Body of pancreas (tissue), 4 donors: Measurements from ENCODE around the gene RASGRF1. TPM values are rescaled to one million over a fixed set of nuclear protein-coding genes. Genes with fewer than 3 reads are reported as not detected.

ENCODE experiments used
- ATAC-seq: fragments of 150-250 bp; one replicate; pipeline ENCODE4 v1.9.1; 2016
- DNase-seq, 4 donors: peaks; one replicate each; pipeline ENCODE4 v3.0.0-alpha.2; 2019
- H3K27ac ChIP-seq, 4 donors: fragments of 200-600 bp; sonication (generic); 1 replicate in 3 of 4; 2 replicates in 1 of 4; pipeline versions ENCODE4 v1.5.1 to v1.6.1; 2016 to 2019; ENCODE audit warnings: mild to moderate bottlenecking in 1 of 4, mixed read lengths in 1 of 4, moderate library complexity in 1 of 4
- H3K27me3 ChIP-seq, 2 donors: fragments of 200-600 bp; sonication (generic); one replicate each; pipeline ENCODE4 v1.6.0; 2016; ENCODE audit warnings: mild to moderate bottlenecking in 1 of 2
- H3K36me3 ChIP-seq, 2 donors: fragments of 200-600 bp; sonication (generic); replicated peaks in 1 of 2; 2 replicates each; pipeline ENCODE4 v1.5.1; 2016; ENCODE audit warnings: low read depth in 2 of 2; ENCODE audit not compliant: insufficient read depth in 1 of 2
- H3K4me1 ChIP-seq: fragments of 200-600 bp; sonication (generic); one replicate; pipeline ENCODE4 v1.6.0; 2016
- H3K4me3 ChIP-seq, 2 donors: fragments of 200-600 bp; sonication (generic); 1 replicate in 1 of 2; 2 replicates in 1 of 2; pipeline ENCODE4 v1.5.1; 2016 to 2019
- H3K9me3 ChIP-seq, 3 donors: fragments of 200-600 bp; sonication (generic); 1 replicate in 2 of 3; 2 replicates in 1 of 3; pipeline ENCODE4 v1.5.1; 2016
- POLR2A ChIP-seq, 3 donors: fragments of 450-650 bp; IDR thresholded peaks; one replicate each; pipeline ENCODE4 v1.6.1; 2016; ENCODE audit warnings: antibody characterized with exemption in 3 of 3, mild to moderate bottlenecking in 2 of 3
- WGBS, 2 donors: methylation state at CpG; one replicate each; pipeline ENCODE4 v1.1.5; 2017; 5-methylcytosine and 5-hydroxymethylcytosine counted together
- intact Hi-C: fragments of 100-400 bp; cut with DNase I; formaldehyde crosslinking; loops from one replicate; pipeline ENCODE4 v1.15.1; 2023
- total RNA-seq, 2 donors: library from RNA; depleted of rRNA; stranded (reverse); fragments of >200 nt; gene quantifications; one replicate each; pipeline ENCODE4 v1.1.0, GENCODE V29; 2016
- TF ChIP-seq, protein P1 (sequence below), 7 experiments: fragments of 450-650 bp in 4 of 7; fragments of 200-600 bp in 3 of 7; sonication (generic) in 3 of 7; IDR thresholded peaks; one replicate each; pipeline ENCODE4 v1.5.1; 2016 to 2019; ENCODE audit warnings: antibody characterized with exemption in 7 of 7

RASGRF1 gene
- total RNA-seq, 2 donors from 2014 or later = 1.0 to 3.6 TPM

DNA sequence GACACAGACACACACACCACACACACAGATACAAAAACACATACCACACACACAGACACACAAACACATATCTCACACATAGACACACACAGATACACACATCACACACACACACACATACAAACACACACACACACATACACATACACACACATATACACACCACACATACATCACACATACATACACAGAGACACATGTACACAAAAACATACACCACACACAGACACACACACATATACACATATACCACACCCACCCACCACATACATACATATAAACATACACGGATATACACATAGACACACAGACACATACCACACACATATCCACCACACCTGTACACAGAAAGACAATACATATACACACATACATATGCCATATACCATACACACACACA is 66.7 kb downstream of the RASGRF1 start:
- Histone ChIP-seq H3K9me3 (no peaks in the 10 kb centered on the region), H3K36me3 (no peaks in the 10 kb centered on the region), H3K4me3 (no peak overlapping the region), H3K27me3 (no peaks in the 10 kb centered on the region), H3K27ac (no peak overlapping the region), H3K4me1 (no peaks in the 10 kb centered on the region)
- intact Hi-C loops = loop anchor here (10.0 kb wide), 1 partner anchor 161 kb away; no protein-coding TSS in a partner anchor
- no peak for TF ChIP-seq POLR2A (IDR thresholded peaks at IDR 0.05)
- TF ChIP-seq, protein P1, sequence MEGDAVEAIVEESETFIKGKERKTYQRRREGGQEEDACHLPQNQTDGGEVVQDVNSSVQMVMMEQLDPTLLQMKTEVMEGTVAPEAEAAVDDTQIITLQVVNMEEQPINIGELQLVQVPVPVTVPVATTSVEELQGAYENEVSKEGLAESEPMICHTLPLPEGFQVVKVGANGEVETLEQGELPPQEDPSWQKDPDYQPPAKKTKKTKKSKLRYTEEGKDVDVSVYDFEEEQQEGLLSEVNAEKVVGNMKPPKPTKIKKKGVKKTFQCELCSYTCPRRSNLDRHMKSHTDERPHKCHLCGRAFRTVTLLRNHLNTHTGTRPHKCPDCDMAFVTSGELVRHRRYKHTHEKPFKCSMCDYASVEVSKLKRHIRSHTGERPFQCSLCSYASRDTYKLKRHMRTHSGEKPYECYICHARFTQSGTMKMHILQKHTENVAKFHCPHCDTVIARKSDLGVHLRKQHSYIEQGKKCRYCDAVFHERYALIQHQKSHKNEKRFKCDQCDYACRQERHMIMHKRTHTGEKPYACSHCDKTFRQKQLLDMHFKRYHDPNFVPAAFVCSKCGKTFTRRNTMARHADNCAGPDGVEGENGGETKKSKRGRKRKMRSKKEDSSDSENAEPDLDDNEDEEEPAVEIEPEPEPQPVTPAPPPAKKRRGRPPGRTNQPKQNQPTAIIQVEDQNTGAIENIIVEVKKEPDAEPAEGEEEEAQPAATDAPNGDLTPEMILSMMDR (IDR thresholded peaks at IDR 0.05) = no peak
- WGBS, 2 donors = 90 to 95% methylated on average over 1 of the region's 1 CpG
- ATAC-seq (no peak), DNase-seq (no peak)

DNA sequence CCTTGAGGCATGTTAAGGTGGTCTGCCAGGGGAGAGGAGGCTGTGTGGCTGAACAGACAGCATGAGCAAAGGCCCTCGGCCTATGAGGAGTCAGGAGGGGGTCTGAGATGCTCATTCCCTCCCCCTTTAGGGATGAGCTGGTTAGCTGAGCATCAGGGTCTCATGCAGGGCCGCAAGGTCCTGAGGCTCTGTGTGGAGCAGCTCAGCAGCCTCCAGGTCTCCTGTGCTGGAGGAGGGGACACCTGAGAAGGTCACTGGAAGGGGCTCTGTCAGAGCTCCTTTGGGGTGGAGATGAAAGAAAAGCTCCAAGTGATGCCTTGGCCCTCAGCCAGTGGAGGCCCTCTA is 67.1 kb downstream of the RASGRF1 start:
- no peaks in the 10 kb centered on the region for H3K9me3 ChIP-seq
- no peak for DNase-seq
- no peaks in the 10 kb centered on the region for H3K27me3 ChIP-seq
- H3K27ac ChIP-seq = no peak overlapping the region
- H3K36me3 ChIP-seq = no peaks in the 10 kb centered on the region
- 52% methylated on average over 2 of the region's 2 CpGs; no CpG with 5 or more reads in 1 of the 2 donors for WGBS, 2 donors
- intact Hi-C loops = loop anchor here (10.0 kb wide), 1 partner anchor 161 kb away; no protein-coding TSS in a partner anchor
- H3K4me3 ChIP-seq = no peak overlapping the region
- ATAC-seq = no peak
- no peak for TF ChIP-seq POLR2A (IDR thresholded peaks at IDR 0.05)
- TF ChIP-seq, protein P1 (IDR thresholded peaks at IDR 0.05) = no peak
- H3K4me1 ChIP-seq = no peaks in the 10 kb centered on the region

DNA sequence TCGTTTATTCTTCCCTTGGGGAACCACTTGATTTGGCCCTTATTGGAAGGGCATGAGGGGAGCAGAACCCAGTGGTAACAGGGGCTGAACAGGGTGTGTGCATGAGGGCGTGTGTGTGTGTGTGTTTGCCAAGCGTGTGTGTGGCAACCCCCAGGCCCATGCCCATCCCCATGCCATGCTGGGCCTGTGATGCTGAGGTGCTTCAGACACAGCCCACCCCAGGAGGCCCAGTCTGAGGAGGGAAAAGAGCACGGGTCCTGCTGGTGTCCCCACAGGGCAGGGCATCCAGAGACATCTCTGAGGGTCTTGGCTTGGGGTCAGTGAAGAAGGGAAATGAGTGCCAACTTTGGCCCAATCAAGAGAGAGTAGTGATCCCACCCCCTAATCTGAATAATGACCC is 71.6 kb downstream of the RASGRF1 start:
- H3K4me3 ChIP-seq = no peak overlapping the region
- 44 to 77% methylated on average over 3 to 4 of the region's 4 CpGs for WGBS, 2 donors
- no peaks in the 10 kb centered on the region for H3K9me3 ChIP-seq
- no peak for DNase-seq
- H3K4me1 ChIP-seq = no peaks in the 10 kb centered on the region
- H3K27ac ChIP-seq = no peak overlapping the region
- no peaks in the 10 kb centered on the region for H3K27me3 ChIP-seq
- intact Hi-C loops = no loop called here
- no peak for TF ChIP-seq POLR2A (IDR thresholded peaks at IDR 0.05)
- TF ChIP-seq, protein P1 (IDR thresholded peaks at IDR 0.05) = no peak
- H3K36me3 ChIP-seq = no peaks in the 10 kb centered on the region
- ATAC-seq = no peak

DNA sequence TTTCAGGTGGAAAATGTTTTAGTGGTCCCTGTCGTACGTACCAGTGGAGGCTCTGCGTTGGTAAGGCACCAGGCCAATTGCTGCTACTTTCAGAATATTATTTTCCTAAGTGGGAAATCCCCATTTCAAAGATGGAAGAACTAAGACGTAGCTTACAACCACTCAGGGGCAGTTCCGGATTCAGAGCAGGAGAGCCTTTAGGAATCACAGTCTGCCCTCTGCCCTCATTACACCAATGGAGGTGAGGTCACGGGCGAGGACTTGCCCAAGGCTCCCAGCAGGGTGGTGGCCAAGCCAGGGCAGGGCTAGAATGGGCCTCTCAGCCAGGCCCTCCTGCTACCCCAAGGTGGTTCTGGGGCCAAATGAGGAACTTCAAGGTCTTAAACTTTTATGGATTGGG is 72.6 kb downstream of the RASGRF1 start:
- 81 to 84% methylated on average over 5 to 7 of the region's 7 CpGs for WGBS, 2 donors
- H3K27ac ChIP-seq = no peak overlapping the region
- intact Hi-C loops = no loop called here
- no peaks in the 10 kb centered on the region for H3K36me3 ChIP-seq
- ATAC-seq = no peak
- no peak for TF ChIP-seq POLR2A (IDR thresholded peaks at IDR 0.05)
- TF ChIP-seq, protein P1 (IDR thresholded peaks at IDR 0.05) = no peak
- DNase-seq = no peak
- no peaks in the 10 kb centered on the region for H3K9me3 ChIP-seq
- H3K4me3 ChIP-seq = no peak overlapping the region
- H3K4me1 ChIP-seq = no peaks in the 10 kb centered on the region
- no peaks in the 10 kb centered on the region for H3K27me3 ChIP-seq

DNA sequence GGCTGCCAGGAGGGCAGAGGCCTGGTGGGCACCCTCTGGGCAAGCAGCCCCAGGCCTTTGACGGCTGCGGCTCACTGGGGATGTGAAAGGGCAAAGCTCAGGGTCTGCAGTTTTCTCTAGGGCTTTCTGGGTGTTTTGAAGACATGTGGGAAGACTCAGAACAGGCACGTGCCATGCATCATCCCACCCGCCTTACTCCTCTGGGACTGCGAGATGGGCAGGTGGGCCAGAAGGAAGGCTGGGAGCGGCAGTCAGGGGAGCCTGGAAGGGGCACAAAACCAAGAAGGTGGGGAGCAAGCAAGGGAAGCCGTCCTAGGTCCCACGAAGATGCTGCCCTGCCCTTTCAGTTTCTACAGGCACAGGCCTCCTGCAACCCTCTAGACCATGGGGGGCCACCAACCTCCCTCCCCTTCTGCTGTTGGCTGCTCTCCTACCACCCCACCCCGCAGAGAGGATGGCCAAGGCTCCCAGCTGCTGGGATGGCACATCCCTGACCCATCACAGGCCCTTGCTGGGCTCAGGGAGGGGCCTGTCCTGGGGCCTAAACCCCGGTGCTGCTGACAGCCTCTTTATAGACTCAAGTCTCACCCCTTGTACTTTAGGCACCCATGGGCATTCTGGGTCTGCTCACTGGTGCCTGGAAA is 73.9 kb downstream of the RASGRF1 start:
- H3K4me1 ChIP-seq = no peaks in the 10 kb centered on the region
- no peaks in the 10 kb centered on the region for H3K27me3 ChIP-seq
- TF ChIP-seq POLR2A (IDR thresholded peaks at IDR 0.05) = no peak
- TF ChIP-seq, protein P1 (IDR thresholded peaks at IDR 0.05) = no peak
- no peak overlapping the region for H3K4me3 ChIP-seq
- no peaks in the 10 kb centered on the region for H3K9me3 ChIP-seq
- no peak overlapping the region for H3K27ac ChIP-seq
- no peaks in the 10 kb centered on the region for H3K36me3 ChIP-seq
- ATAC-seq (no peak), DNase-seq (no peak)
- WGBS, 2 donors = 77 to 79% methylated on average over 2 to 10 of the region's 10 CpGs
- intact Hi-C loops = no loop called here
